ENCODE results near the gene SLX4.

The SLX4 gene

GRCh38 chr16:3580251-3580651 lies 31.2 kb downstream of the SLX4 start:
- DNase-seq, result no peak

- DNase-seq, result no peak
Observed at GRCh38 chr16:3579776-3580175, 31.6 kb downstream of the SLX4 start.

- no peak for DNase-seq
Observed at GRCh38 chr16:3578610-3579551, 32.5 kb downstream of the SLX4 start.

- peak; percentile 31 for DNase-seq
Observed at GRCh38 chr16:3578121-3578520, 33.3 kb downstream of the SLX4 start.

- DNase-seq, result peak; percentile 6
Observed at GRCh38 chr16:3577302-3577752, 34.1 kb downstream of the SLX4 start, which contains the start of gene NLRC3. Gene NLRC3 (minus strand): TSS chr16:3577403. CDS start chr16:3565036, 12,367 bp downstream.

- DNase-seq, result no peak
Observed at GRCh38 chr16:3576211-3576610, 35.2 kb downstream of the SLX4 start.

- no peak for DNase-seq
Observed at GRCh38 chr16:3575491-3575890, 35.9 kb downstream of the SLX4 start.

- DNase-seq, result no peak
Observed at GRCh38 chr16:3574195-3574594, 37.2 kb downstream of the SLX4 start.

DNA sequence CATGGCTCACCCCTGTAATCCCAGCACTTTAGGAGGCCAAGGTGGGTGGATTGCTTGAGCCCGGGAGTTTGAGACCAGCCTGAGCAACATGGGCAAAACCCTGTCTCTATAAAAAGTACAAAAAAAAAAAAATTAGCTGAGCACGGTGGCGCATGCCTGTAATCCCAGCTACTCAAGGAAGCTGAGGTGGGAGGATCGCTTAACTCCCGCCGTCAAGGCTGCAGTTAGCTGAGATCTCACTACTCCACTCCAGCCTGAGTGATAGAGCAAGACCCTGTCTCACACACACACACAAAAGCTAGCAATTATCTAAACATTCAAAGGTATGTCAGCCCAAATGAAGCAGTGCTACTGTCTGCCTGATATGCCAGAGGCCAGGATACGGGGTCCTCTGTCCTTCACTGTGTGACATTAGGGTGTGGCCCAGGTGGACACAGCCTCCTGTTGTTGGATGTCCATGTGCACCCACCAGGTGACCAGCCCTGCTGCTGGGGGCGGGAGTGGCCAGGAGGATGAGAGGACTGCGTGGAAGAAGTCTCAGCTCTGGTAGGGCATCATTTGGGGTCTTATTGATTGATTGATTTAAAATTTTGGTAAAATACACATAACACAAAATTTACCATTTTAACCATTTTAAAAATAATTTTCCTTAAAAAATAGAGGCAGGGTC lies 38.1 kb downstream of the SLX4 start:
- no peak for DNase-seq

DNA sequence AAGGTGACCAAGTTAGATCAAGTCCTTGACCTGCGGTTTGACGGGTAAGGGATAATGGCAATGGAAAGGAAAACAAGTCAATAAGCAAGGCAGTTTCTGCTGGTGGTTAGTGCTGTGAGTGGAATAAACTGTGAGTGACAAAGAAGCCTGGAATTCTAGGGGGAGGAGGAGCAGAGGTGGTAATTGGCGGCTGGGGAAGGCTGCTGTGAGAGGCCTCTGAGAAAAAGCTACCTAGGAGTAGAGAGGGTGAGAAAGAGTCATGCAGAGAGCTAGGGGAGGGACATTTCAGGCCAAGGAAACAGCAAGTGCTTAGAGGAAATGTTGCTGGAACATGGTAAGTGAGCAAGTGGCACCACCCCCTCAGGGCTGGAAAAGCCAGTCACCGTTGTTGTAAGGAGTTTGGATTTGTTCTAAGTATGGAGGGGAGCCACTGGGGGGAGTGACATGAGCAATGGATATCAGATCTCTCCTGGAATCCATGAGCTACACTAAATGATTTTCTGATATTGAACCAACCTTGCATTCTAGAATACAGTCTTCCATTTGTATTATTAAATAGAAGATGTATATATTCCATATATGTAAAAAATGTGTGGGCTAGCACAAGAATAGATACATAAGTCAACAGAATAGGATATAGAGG lies 40.9 kb downstream of the SLX4 start:
- DNase-seq, result no peak

GRCh38 chr16:3569851-3570250 lies 41.6 kb downstream of the SLX4 start:
- DNase-seq, result no peak

DNA sequence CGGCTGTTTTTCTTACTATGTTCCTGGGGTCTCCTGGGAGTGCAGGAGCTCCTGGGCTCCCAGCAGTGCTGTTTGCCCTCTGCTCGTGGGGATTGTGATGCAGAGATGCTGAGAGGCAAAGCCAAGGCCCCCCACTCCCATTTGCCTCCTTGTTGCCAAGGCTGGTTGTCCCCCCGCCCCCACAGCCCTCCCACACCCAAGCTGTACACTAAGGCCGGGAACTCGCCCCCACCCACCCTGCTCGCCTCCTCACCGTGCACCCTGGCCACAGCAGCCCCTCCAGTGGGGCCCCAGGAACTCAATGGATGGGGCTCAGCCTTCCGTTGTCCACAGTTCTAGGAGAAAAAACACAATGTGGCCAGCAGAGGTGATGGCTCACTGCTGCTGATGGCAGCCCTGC lies 44.4 kb downstream of the SLX4 start:
- no peak for DNase-seq

GRCh38 chr16:3564889-3565141 lies 46.6 kb downstream of the SLX4 start:
- no peak for DNase-seq

DNA sequence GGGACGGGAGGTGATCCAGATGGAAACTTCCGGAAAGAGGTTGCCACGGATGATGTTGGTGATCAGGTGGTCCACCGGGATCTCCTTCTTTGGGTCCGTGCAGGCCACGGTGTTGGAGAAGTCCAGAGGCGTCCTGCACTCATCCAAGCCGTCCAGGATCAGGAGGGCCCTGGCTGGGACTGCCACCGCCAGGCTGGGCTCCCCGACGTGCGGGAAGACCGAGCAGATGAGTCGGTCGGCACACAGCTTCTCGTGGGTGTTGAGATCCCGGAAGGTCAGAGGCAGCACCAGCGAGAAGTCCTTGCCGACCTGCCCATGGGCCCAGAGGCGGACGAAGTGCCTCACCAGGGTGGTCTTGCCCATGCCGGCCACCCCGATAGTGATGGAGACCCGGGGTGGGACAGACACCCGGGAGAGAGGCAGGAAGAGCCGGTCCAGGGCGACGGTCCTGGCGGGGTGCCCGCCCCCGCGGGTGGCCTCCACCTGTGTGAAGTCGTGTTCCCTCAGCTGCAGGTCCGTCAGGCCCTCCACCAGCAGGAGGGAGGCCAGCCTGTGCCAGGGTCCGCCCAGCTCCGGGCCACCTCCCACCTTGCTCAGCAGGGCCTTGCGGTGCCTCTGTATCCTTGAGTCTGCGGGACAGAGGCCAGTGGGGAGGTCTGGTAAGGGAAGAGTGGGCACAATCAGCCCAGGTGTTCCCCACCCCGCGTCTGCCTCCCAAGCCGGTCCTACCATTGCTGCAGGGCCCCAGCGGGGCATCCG lies 47.1 kb downstream of the SLX4 start:
- DNase-seq, result no peak

DNA sequence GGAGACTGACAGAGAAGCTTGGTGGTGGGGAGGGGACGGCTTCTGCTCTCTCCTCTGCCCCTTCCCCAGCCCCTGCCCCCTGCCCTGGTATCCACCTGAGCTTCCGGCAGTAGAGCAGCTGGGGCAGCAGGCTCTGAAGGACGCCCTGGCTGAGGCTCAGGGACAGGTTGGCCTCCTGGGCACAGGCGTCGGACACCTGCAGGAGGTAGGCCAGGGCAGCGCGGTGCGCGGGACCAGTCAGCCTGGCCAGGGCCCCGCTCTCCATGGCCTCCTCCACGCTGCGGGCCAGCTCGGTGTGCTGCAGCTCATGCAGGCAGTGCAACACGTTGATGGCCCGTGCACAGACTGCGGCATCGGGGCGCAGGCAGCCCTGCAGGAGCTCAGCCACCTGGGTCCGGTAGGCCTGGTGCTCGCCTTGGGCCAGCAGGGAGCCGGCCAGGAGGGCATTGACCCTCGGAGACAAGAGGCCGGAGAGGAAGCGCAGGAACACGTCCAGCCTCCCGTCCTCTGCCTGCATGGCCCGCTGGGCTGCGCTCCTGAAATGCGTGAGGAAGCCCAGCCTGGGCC lies 48.4 kb downstream of the SLX4 start:
- DNase-seq, result no peak

GRCh38 chr16:3561626-3562025 lies 49.8 kb downstream of the SLX4 start:
- DNase-seq, result no peak

DNA sequence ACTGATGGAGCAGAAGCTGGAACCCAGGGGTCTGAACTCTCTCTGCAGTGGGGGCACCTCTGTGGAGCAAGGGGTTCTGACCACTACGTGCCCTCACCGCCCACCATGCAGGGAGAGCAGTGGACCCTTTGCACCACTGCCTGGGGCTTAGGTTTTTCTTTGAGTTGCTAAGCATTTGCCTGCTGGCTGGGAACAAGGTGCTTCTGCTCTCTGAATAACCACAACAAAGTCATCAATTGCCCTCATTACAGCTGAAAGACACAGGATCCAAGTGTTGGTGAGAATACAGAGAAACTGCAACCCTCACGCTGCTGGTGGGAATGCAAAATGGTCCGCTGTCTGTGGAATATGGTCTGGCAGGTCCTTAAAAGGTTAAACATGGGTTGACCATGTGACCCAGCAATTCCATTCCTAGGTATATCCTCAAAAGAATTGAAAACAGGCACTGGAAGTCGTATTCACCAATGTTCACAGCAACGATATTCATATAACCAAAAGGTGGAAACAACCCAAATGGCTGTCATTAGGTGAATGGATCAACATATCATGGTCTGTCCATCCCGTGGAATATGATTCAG lies 57.0 kb downstream of the SLX4 start:
- DNase-seq, result no peak

DNA sequence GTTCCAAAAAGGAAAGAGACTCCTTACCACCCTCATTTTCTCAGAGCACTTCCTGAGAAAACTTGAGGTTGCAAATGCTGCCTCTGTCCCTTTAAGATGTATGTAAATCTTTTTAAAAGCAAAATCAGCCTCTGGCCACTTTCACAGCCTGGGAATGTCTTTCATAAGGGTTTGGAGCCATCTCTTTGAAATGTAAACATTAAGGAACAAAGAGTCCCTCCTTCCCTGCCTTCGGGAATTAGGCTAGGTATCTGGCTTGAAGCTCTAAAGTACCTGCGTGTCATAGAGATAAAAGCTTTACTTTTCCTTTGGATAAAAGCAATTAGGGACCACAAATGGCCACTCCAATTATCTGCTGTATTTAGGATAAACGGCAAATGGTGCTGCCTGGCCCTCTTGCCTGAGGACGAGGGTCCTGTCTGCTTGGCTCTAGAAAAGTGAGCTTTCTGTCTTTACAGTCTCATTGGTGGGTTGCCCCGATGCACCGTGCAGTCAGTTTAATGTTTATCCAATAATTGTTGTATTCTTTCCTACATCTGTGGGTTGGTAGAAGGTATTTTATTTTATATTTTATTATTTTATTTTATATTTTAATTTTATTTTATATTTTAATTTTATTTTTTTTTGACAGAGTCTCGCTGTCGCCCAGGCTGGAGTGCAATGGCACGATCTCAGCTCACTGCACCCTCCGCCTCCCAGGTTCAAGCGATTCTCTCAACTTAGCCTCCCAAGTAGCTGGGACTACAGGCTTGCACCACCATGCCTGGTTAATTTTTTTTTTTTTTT lies 58.1 kb downstream of the SLX4 start:
- DNase-seq, result no peak

DNA sequence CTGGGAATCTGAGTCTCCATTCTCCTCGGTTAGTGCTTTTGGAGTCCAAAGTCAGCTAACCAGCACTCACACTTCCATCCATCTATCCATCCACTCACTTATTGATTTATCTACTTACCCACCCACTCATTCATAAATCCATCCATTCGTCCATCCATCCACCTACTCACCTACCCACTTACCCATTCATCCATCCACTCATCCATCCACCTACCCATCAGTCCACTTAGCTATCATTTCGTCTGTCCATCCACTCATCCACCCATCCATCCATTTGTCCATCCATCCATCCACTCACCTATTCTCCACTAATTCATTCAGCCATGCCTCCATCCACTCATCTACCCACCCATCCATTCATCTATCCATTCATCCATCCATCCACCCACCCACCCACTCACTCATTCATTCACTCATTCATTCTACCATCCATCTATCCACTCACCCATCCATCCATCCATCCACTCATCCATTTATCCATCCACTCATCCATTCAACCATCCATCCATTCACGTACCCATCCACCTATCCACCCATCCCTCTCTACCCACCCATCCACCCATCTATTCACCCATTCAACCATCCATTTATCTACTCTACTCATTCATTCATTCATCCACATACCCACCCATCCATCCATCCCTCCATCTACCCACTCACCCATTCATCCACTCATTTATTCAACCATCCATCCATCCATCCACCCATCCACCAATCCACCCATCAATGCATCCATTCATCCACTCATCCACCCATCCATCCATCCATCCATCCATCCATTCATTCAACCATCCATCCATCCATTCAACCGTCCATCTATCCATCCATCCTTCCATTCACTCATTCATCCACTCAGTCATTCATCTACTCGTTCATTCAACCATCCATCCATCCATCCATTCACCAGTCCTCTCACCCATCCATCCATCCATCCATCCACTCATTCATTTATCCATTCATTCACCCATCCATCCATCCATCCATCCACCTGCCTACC lies 60.3 kb downstream of the SLX4 start:
- no peak for DNase-seq

DNA sequence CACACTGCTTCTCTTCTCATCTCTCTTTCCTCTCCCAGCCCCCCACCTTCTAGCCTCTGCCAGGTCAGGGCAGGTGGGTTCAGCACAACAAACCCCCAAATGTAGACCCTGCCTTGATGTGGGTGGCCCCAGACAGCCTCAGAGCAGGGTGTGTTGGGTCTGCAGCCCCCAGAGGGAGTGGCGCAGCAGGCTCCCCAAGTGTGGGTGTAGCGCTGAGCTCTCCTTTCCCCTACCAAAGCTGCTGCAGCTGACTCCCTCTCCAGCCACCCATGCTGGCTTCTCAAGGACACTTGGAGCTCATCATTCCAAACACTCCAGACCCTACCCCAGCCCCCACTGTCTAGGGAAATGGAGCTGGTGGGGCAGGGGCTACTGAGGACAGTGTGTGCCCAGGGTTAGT lies 61.5 kb downstream of the SLX4 start:
- no peak for DNase-seq
